Measurements from ENCODE around the gene MFAP3.
"Not testable (repeated sequence)": the region's sequence is repeated elsewhere in the genome, so short reads cannot be mapped to it uniquely, and the experiment has no call there.

MFAP3 gene

DNA sequence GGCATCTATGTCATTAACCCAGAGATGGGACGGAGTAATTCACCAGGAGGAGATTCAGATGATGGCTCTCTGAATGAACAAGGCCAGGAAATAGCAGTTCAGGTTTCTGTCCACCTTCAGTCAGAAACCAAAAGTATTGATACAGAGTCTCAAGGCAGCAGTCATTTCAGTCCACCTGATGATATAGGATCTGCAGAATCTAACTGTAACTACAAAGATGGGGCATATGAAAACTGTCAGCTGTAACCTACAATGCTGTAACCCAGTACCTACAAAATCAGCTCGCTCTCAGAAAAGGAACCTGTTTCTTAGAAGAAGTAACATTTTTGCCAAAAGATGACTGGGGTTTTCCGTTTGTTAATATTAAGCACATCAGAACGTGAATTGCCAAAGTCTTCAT, 14.7 kb downstream of the MFAP3 start:
- no peak for DNase-seq (ENCODE audit: low spot score)

DNA sequence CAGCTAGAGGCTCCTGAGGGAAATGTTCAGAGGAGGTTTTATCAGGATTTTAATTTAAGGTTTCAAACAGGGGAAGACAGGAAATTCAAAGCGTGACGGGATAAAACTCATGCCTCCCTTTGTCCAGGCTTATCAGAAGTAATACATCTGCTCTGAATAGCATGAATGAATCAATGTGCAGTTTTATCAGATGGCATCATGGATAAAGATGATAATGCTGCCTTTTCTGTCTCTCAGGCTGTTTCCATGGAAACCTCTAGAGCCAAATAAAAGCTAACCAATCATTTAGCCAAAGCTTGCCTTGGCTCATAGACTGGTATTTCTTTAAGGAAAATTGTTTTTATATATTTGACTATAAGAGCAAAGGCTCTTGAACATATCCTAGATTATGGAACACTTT, 16.4 kb downstream of the MFAP3 start:
- DNase-seq (ENCODE audit: low spot score) = no peak

DNA sequence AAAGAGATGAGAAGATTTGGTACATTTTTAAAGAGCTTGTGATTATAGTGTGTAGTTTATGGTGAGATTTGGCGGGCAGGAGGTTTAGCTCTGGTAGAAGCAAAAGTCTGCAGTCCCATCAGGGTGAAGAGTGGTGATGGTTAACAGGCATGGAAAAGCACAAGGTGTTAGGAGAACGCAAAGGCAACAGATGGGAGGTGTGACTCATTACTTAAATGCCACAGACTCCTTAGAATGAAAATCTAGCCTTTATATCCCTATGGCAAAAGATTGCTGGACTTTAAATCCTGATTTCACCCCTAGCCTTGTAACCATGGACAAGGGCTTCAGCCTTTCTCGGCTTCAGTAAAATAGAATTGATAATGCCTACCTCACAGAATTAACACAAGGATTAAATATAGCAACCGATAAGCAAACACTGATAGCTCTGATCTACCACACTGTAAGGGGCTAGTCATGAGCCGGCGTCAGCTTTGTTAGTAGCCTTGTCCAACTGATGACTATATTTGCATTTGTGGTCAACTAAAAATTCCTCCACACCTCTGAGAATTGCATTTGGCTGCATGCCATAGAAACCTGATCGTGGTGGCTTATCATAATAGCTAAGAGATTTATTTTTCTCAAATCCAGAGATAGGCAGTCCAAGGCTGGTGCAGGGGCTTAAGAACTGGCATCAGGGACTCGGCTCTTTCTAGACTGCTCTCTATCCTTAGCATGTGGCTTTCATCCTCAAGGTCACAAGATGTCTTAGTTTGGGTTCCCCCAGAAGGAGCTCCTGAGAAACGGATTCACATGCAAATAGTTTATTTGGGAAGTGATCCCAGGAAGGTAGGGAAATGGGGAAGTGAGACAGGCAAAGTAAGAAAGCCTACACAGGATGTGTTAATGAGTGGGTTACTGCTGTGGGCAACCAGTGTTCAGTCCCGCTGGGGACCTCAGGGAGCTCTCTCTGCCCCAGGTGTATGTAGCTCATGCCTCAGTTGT, 19.6 kb downstream of the MFAP3 start:
- no peak for DNase-seq (ENCODE audit: low spot score)

DNA sequence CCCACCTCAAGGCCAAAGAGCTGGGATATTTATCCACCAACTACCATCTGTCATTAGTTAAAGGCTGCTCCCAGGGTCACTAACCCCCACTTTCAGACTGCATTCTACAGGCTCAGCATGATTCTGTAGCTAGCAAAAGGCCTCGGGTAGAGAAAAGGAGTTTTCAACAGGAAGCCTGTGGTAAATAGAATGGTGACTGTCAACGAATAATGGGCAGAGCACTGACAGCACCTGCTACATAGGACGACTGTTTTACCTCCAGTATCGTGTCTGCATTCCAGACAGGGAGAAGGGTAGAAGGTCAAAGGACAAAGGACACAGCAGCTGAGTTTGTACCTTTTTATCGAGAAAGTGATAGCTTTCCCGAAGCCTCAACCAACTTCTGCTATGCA, 20.3 kb downstream of the MFAP3 start:
- no peak for DNase-seq (ENCODE audit: low spot score)

DNA sequence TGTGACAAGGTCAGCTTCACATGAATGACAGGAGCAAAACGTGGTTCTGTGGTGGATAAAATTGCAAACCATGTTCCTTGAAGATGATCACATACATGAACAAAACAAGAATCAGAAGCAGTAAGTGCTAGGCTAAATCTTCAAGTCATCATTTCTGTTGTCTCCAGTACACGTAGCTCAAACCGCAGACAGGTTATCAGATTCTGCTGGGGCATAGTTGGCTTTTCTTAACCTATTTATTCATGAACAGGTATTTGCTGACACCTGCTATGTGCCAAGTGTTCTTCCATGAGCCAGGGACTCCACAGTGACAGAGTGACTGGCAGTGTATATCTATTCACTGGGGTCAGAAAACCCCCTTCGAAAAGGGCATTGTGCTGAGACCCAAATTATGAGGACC, 20.8 kb downstream of the MFAP3 start:
- DNase-seq (ENCODE audit: low spot score) = no peak

DNA sequence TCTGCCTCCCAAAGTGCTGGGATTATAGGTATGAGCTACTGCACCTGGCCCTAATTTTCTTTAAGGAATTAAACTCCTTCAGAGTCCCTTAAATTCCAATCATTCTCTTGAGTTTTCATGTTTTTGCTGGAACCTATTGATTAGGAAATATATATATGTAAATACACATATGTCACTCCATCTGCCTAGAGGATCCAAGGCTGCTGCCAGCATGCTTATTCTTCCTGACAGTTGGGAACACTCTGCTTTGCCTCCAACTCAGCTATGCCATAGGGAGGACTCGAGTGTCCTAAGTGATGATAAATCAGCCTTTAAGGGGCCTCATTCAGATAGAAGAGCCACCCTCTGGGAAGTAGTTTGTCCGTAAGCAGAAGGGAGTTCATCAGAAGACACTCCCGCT, 21.8 kb downstream of the MFAP3 start:
- no peak for DNase-seq (ENCODE audit: low spot score)

DNA sequence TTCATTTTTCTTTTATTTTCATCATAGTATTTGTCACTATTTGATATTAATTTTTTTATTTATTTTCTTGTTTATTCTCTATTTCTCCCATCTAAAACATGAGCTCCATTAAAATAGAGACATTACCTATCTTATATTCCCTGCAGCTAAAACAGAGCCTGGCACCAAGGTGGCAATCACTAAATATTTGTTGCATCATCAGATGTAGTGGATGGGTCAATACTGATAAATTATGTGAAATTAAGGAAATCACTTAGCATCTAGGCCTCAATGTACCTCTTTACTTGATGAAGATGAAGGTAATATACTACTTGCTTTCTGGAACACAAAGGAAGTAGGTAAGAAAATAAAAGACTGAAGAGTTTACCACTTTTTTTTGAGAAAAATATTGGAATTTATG, 24.6 kb downstream of the MFAP3 start:
- DNase-seq (ENCODE audit: low spot score) = no peak

DNA sequence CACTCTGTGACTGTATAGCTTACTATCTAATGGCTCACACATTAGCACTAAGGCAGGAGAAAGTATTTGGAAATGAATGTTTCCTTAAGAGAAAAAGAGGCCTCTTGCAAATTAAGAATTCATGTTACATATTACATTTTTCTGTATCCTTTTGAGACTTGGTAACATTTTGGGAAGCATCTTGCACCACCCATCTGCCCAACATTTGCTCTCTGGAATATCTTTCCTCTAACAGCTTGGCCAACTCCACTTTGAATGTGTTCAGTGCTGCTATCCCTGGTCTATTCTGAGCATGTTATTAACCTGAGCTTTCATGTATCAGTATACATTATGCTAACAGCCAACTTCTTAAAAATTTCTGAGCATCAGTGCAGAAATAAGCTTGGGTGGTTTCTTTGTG, 27.2 kb downstream of the MFAP3 start:
- DNase-seq (ENCODE audit: low spot score) = no peak

DNA sequence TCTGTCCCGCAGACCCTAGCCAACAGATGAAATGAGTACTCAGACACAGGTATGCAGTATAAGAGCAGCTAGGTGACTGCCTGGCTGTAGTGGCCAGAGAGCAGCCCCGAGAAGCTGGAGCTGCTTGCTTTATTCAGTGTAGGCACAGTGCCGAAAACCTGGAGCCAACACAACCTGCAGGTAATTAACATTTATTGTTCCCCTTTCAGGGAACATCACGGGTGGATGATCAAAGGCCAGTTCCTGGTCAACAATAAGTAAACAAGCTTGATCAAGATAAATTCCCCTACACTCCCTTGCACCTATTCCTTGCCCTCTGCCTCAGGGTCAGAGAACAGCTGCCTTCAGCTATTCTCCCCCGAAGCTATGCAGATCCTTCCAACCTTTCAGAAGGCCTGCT, 31.1 kb downstream of the MFAP3 start:
- not testable (repeated sequence) for DNase-seq (ENCODE audit: low spot score)

DNA sequence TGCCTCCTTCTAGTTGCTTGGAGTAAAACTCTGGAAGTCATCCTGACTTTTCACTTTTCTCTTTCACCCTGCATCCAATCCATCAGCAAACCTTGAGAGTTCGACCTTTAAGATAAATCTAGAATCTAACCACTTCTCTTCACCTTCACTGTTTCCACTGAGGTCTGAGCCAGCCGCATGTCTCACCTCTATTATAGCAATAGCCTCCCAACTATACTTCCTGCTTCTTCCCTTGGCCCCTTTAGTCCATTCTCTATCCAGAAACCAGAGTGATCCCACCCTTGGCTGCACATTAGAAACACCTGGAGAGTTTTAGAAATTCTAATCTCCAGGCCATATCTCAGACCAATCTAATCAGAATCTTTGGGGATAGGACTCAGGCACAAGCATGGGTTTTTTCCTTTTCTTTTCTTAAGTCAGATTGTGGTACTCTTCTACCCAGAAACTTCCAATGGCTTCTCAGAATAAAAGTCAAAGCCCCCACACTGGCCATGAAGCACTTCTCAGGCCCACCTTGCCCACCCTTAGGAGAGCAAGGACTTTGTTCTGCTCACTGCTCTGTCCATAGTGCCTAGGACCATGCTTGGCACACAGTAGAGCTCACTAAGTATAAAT, 33.1 kb downstream of the MFAP3 start:
- no peak for DNase-seq (ENCODE audit: low spot score)

DNA sequence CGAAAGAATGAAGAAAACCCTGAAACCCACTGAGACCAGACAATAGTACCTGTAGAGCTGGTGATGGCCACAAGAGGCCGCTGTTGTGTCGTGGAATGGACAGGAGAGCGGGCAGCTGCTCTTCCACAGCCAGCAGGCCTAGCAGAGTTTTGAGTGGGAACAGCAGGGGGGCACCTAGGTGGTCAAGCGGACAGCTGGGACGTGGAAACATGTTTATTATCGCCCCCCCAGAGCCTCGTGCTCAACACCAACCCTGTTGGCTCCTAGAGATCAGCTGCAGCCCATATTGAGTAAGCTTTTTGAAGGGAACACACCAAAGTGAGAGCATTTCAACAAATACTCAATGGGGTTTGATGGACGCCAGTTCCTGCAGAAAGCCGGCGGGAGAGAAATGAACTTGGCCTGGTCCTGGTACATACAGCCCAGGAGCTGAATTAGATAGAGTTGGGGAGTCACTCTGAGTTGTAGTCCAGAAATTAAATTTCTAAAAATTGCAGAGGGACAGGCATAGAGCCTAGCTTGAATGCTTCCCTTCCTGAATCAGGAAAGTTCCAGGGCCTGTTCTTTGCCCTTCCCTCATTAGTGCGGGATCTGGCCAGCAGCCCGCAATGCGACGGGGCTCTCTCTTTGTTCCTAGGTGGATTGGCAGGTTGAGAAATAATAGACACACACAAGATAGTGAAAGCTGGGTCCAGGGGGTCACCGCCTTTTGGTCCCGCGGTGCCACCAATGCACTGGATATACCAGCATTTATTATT, 33.8 kb downstream of the MFAP3 start:
- DNase-seq (ENCODE audit: low spot score) = peak; percentile 88

DNA sequence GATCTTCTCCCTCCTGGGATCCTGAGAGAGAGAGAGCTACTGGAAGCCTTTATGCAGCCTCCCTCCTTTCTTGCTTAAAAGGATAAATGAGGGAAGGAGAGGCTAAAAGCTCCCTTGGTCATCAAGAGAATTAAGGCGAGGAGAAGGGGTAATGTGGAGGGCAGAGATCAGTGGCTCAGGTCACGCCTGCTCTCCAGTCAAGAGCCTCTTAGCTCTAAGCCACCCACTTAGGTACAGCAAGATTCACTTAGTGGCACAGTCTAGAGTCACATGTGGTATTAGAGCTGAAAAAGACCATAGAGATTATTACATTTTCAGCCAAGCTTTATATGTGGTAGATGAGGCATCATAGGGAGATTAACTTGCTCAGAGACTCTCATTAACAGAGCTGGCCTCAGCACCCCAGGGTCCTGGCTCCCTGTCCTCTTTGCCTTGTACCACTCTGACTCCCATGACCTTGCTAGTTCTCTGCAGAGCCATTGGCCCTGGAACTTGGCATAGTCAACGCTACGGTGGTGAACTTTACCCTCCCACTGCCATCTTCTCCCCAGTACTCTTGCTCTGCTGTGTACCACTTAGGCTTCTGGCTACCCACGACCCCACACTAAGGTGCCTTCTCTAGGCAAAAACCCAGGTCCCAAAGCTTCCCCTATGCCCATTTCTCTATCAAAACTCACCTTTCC, 37.6 kb downstream of the MFAP3 start:
- no peak for DNase-seq (ENCODE audit: low spot score)

DNA sequence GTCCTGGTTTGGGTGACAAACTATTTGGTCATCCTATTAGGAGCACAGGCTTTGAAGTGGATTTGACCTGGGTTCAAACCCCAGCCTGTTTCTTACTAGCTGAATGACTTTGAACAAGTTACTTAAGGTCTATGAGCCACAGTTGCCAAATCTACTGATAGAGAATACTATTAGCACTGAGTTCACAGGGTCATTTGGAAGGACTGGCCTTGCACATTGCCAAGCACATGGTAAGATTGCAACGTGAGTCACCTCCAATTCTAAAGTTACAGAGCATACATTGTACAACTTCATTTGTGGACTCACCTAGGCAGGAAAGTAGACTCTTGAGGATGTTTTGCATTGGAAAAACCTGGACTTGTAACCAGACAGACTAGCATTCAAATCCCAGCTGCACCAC, 38.9 kb downstream of the MFAP3 start:
- DNase-seq (ENCODE audit: low spot score) = no peak

DNA sequence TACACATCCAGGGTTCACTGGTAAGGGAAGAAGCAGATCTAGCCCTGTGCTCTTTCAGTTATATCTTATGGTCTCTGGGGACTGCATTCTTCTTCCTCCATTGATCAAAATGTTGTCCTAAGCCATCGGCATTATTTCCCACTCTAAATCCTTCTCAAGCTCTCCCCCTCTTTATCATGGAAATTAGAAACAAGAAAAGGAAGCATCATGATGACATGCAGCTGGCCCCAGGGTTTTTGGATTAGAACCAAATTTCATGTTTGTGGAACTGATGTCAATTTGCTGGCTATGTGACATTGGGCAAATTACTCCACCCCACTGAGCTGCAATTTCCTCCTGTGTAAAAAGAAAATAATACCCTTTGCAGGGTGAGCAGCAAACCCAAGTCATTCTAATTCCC, 39.5 kb downstream of the MFAP3 start:
- DNase-seq (ENCODE audit: low spot score) = no peak

DNA sequence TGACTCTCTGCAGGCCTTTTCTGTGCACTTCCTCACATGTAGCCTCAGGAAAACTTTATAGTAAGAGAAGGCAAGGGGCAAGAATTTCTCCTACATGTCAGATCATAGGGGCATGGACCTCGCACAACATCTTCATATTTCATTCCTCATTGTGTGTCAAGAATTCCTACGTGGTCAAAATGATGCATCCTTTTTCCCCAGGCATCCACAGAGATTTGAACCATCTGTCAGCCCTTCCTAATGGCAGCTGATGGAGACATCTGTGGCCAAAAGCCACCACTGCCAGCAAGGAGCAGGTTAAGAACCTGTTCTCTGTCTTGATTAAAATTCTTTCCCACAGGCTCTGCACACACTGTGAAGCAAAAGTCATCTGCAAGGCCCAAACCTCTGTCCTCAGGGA, 42.5 kb downstream of the MFAP3 start:
- no peak for DNase-seq (ENCODE audit: low spot score)

DNA sequence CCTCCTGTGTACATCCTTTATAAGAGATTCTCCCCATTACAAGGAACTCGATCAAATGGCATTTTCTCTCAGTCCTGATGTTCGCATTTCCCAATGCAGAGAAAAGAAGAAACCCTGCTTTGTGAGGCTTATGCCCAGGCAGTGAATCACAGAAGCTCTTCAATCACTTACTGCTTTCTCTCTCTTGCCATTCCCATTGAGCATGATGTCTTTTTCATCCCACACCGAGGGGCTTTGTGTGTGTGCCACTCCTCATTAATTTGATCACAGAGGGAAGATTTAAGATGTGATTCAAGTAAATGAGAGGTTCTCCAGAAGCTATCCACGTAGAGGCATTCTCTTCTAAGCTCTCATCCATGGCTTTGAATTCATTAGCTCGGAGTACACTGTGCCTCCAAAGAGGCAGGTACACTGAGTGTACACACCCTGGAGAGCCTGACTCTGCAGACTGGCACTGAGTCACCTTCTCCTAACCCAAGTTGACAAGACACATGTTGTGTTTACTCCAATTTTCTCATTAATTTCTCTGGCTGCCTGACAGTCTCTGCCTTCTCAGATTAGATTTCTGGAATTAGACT, 45.4 kb downstream of the MFAP3 start:
- no peak for DNase-seq (ENCODE audit: low spot score)

DNA sequence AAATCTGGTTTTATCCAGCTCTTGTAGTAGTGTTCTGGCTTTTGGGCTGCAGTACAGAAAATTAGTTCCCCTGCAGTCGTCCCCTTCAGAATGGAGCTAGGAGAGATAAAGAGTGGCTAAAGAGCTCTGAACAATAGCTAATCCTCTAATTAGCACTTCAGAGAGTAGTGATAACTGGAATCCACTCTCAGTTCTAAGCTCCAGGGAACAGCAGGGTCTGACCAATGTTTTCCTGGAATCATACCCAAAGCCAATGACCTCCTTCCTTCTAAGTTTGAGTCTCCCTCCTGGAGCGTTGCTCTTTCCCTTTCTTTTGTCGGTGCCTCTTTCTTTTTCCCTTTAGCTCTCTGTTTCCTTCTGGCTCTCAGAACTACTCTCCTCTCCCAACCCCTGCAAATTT, 47.4 kb downstream of the MFAP3 start:
- DNase-seq (ENCODE audit: low spot score) = no peak

DNA sequence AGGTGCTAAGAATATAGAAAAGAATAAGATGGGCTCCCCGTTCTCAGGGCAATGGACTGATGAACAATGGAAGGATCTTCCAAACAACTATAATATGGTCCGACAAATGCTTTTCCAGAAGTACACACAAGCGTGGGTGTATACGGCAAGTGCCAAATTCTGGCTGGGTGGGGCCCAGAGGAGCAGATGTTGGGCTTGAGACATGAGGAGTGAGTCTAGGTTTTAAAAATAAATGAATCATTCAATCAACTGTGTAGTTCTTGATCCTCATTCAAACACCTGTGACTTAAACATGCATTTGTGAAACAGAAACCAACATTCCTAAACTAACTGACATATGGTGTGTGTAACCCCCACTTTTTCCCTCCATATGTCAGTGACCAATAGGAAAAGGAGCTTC, 47.9 kb downstream of the MFAP3 start:
- DNase-seq (ENCODE audit: low spot score) = no peak

DNA sequence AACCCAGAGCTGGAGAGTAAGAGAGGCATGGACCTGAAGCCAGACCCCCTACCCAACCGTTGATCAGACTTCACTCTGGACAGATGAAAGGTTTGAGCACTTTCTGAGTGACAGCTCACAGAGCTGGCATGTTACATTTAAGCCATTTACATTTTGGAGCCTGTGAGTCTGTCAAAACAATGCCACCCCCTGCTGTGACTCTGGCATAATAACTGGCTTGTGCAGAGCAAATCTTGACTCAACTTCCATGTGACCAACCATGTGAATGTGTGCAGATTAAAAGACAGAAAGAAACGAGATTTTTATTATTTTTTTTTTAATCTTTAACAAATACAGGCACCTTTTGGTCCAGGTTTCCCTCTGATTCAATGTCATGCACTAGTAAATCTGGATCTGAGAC, 48.5 kb downstream of the MFAP3 start:
- no peak for DNase-seq (ENCODE audit: low spot score)

DNA sequence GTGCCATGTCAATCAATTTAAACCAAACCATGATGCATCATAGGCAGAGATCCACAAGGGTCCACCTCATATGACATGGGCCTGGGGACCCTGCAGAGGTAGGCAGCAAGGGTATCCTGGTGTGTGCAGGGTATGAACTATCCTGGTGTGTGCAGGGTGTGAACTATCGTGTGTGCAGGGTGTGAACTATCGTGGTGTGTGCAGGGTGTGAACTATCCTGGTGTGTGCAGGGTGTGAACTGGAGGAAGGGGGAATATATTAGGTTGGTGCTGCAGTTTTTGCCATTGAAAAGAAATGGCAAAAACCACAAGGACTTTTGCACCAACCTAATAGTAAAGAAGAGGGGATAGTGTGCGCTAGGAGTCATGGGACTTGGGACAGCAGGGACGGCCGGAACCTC, 50.0 kb downstream of the MFAP3 start:
- no peak for DNase-seq (ENCODE audit: low spot score)

DNA sequence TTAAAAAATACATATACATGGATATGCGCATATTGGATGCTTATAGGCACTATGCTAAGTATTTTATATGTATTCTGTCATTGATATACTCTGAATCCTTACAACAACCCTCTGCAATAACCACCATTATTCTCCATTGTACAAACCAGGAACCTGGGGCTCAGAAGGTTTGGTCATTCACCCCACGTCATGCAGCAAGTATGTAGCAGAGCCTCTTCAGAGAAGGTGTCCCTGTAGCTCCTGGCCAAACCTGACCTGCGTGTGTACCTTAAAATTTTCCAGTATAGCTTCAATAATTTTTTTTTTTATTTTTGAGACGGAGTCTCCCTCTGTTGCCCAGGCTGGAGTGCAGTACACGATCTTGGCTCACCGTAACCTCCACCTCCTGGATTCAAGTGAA, 51.9 kb downstream of the MFAP3 start:
- DNase-seq (ENCODE audit: low spot score) = no peak
